Measurements from ENCODE around the gene PFKL.
"Not testable (repeated sequence)": the region's sequence is repeated elsewhere in the genome, so short reads cannot be mapped to it uniquely, and the experiment has no call there.

GRCh38 chr21:44302573-44303401, 2.9 kb downstream of the PFKL start:
- not testable (repeated sequence) for TF ChIP-seq CTCF (IDR thresholded peaks at IDR 0.05); EZH2 (IDR thresholded peaks at IDR 0.05; ENCODE audit: borderline replicate concordance, insufficient read depth, low read depth, low read length, poor library complexity, severe bottlenecking)
